Renal pelvis (tissue), 4 donors: ENCODE results near the gene JAZF1. TPM values are rescaled to one million over a fixed set of nuclear protein-coding genes. Genes with fewer than 3 reads are reported as not detected.

Experiments
- DNase-seq: peaks from one replicate; pipeline ENCODE4 v3.0.0-alpha.2; 2013
- polyA plus RNA-seq, 3 donors: library from polyadenylated mRNA; unstranded; fragments of 120-200 nt; gene quantifications; one replicate each; pipeline ENCODE4 v1.2.1, GENCODE V29; 2013; ENCODE audit not compliant: insufficient read length in 3 of 3

Gene JAZF1
- polyA plus RNA-seq, 3 donors = 9.9 to 11.0 (median 10.9) TPM

- DNase-seq = no peak
Observed at GRCh38 chr7:28108747-28109146, 71.8 kb downstream of the JAZF1 start.

GRCh38 chr7:28107960-28108359 is 72.6 kb downstream of the JAZF1 start:
- no peak for DNase-seq

GRCh38 chr7:28106321-28106829 is 74.2 kb downstream of the JAZF1 start:
- no peak for DNase-seq

GRCh38 chr7:28105234-28105633 is 75.4 kb downstream of the JAZF1 start:
- peak; percentile 31 for DNase-seq

- no peak for DNase-seq
Observed at GRCh38 chr7:28104811-28105210, 75.8 kb downstream of the JAZF1 start.

- no peak for DNase-seq
Observed at GRCh38 chr7:28104041-28104541, 76.5 kb downstream of the JAZF1 start.

GRCh38 chr7:28102797-28103196 is 77.8 kb downstream of the JAZF1 start:
- no peak for DNase-seq

GRCh38 chr7:28096713-28097112 is 83.9 kb downstream of the JAZF1 start:
- peak; percentile 65 for DNase-seq

GRCh38 chr7:28095231-28095630 is 85.4 kb downstream of the JAZF1 start:
- no peak for DNase-seq

- DNase-seq = no peak
Observed at GRCh38 chr7:28093623-28094232, 86.9 kb downstream of the JAZF1 start.

GRCh38 chr7:28091190-28091589 is 89.4 kb downstream of the JAZF1 start:
- no peak for DNase-seq

- no peak for DNase-seq
Observed at GRCh38 chr7:28088901-28089714, 91.5 kb downstream of the JAZF1 start.

GRCh38 chr7:28088032-28088431 is 92.6 kb downstream of the JAZF1 start:
- DNase-seq = no peak

GRCh38 chr7:28086198-28086597 is 94.4 kb downstream of the JAZF1 start:
- no peak for DNase-seq

GRCh38 chr7:28083998-28084985 is 96.3 kb downstream of the JAZF1 start:
- no peak for DNase-seq

- DNase-seq = no peak
Observed at GRCh38 chr7:28083164-28083997, 97.2 kb downstream of the JAZF1 start.

GRCh38 chr7:28082071-28082470 is 98.5 kb downstream of the JAZF1 start:
- no peak for DNase-seq

GRCh38 chr7:28081016-28081415 is 99.6 kb downstream of the JAZF1 start:
- DNase-seq = no peak

GRCh38 chr7:28078036-28078901 is 102.3 kb downstream of the JAZF1 start:
- DNase-seq = no peak

GRCh38 chr7:28077616-28078015 is 103.0 kb downstream of the JAZF1 start:
- DNase-seq = no peak
